Measurements from ENCODE around the gene RNASET2.

RNASET2 gene

GRCh38 chr6:166906376-166907044 lies 49.8 kb downstream of the RNASET2 start:
- no peak for DNase-seq
- H3K36me3 Mint-ChIP-seq (ENCODE audit: low read depth), result peaks cover 25% of the 10 kb centered on the region
- no peak for TF ChIP-seq CTCF (IDR thresholded peaks at IDR 0.05)
- H3K4me3 Mint-ChIP-seq, result no peak overlapping the region
- H3K27ac Mint-ChIP-seq, result peak overlapping the region; percentile 87
- peaks cover 18% of the 10 kb centered on the region for H3K9me3 Mint-ChIP-seq
- H3K4me1 Mint-ChIP-seq, result peaks cover 57% of the 10 kb centered on the region
- peaks cover 22% of the 10 kb centered on the region for H3K27me3 Mint-ChIP-seq (ENCODE audit: low read depth, poor library complexity)

DNA sequence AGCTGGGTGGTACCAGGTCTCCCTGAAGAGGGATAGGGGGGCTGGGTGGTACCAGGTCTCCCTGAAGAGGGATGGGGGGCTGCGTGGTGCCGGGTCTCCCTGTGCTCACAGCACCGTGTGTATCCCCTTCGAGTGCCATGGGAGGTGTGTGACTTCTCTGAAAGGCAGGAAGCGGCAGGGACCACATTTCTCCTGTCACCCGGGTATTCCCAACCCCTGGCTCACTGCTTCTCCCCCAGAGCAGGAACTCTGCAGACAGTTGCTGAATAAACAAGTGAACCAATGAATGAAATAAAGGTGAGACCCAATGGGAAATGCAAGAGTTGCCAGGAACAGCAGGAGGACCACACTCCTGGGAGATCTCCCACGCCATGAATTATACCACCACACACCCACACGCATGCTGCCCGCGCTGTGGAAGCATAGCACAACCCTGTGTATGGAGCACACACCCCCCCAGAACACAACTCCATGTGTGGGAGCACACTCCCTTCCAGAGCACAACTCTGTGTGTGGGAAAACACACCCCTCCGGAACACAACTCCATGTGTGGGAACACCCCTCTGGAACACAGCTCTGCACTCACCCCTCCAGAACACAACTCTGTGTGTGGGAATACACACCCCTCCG lies 50.7 kb downstream of the RNASET2 start:
- Mint-ChIP-seq H3K9me3 (peaks cover 27% of the 10 kb centered on the region), H3K4me1 (peaks cover 62% of the 10 kb centered on the region), H3K27me3 (ENCODE audit: low read depth, poor library complexity) (peaks cover 24% of the 10 kb centered on the region), H3K4me3 (no peak overlapping the region), H3K27ac (no peak overlapping the region), H3K36me3 (ENCODE audit: low read depth) (peaks cover 29% of the 10 kb centered on the region)
- DNase-seq, result no peak
- no peak for TF ChIP-seq CTCF (IDR thresholded peaks at IDR 0.05)

DNA sequence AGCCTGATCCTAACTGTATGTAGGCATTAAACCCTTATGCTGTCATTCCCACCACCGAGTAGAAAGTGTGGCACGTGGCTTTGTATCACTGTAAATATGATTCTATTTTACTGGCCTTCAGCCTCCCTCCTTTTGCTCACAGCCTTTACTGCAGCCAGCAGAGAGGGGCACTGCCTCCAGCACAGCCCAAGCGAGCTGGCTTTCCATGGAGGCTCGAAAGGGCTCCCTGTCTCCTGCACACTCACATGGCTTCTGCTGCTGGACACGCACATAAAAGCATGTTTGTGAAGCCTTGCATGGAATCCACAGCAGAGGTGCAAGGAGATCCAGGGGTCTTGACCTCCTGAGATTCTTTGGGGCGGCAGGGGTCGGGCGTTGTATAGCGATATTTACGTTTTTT lies 51.3 kb downstream of the RNASET2 start:
- Mint-ChIP-seq H3K4me1 (peaks cover 63% of the 10 kb centered on the region), H3K4me3 (no peak overlapping the region), H3K36me3 (ENCODE audit: low read depth) (peaks cover 30% of the 10 kb centered on the region), H3K27ac (no peak overlapping the region), H3K27me3 (ENCODE audit: low read depth, poor library complexity) (peaks cover 26% of the 10 kb centered on the region), H3K9me3 (peaks cover 27% of the 10 kb centered on the region)
- no peak for DNase-seq
- no peak for TF ChIP-seq CTCF (IDR thresholded peaks at IDR 0.05)

GRCh38 chr6:166904101-166904746 lies 52.1 kb downstream of the RNASET2 start:
- Mint-ChIP-seq H3K4me1 (peaks cover 63% of the 10 kb centered on the region), H3K27me3 (ENCODE audit: low read depth, poor library complexity) (peaks cover 29% of the 10 kb centered on the region), H3K4me3 (peak overlapping the region; percentile 59), H3K27ac (no peak overlapping the region), H3K9me3 (peaks cover 34% of the 10 kb centered on the region), H3K36me3 (ENCODE audit: low read depth) (peaks cover 29% of the 10 kb centered on the region)
- DNase-seq, result peak; percentile 30
- TF ChIP-seq CTCF (IDR thresholded peaks at IDR 0.05), result no peak

DNA sequence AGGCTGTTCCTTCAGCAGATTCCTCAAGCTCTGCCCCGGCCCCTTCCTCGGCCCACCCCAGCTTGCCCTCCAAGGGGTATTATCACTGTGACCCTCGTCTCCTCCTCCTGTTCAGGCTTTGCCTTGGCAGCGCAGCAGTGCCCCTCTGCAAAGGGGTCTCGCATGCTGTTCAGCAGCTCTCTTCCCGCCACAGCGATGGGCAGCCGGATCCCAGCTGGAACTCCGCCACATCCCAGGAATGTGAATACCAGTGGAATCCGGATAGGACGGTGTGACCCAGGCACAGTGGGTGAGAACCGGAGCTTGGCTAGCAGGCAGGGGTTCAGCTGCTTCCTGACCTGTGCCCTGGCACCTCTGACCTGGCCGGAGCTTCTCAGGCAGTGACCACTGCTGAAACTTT lies 52.9 kb downstream of the RNASET2 start:
- peak overlapping the region; percentile 32 for H3K27ac Mint-ChIP-seq
- TF ChIP-seq CTCF (IDR thresholded peaks at IDR 0.05), result no peak
- H3K9me3 Mint-ChIP-seq, result peaks cover 35% of the 10 kb centered on the region
- peaks cover 31% of the 10 kb centered on the region for H3K27me3 Mint-ChIP-seq (ENCODE audit: low read depth, poor library complexity)
- no peak for DNase-seq
- peaks cover 58% of the 10 kb centered on the region for H3K4me1 Mint-ChIP-seq
- no peak overlapping the region for H3K4me3 Mint-ChIP-seq
- H3K36me3 Mint-ChIP-seq (ENCODE audit: low read depth), result peaks cover 26% of the 10 kb centered on the region
